A549 (cell line): ENCODE results near the gene MAPKAPK3. TPM values are rescaled to one million over a fixed set of nuclear protein-coding genes. Genes with fewer than 3 reads are reported as not detected.

Source experiments
- ATAC-seq, 2 experiments: fragments of 200-7000 bp in 1 of 2; fragments of >200 bp in 1 of 2; cut with Nextera tagmentation in 1 of 2; cut with Tn5 transposase in 1 of 2; 3 replicates each; pipeline versions ENCODE4 v1.8.0 to v1.9.1; 2018 to 2020; ENCODE audit warnings: mild to moderate bottlenecking in 1 of 2, moderate library complexity in 1 of 2
- CTCF ChIA-PET: fragments of 300-600 bp; sonication (Branson Sonifier 250); formaldehyde crosslinking; extraction: SDS; loops from one replicate; lab custom pipeline; 2021; ENCODE audit warnings: antibody characterized with exemption, inconsistent platforms; lab: Yijun Ruan, JAX
- POLR2A ChIA-PET: fragments of 350-600 bp; formaldehyde crosslinking; extraction: SDS; loops from one replicate; lab custom pipeline; 2021; ENCODE audit warnings: antibody characterized with exemption, inconsistent platforms; lab: Yijun Ruan, JAX
- DNase-seq, 2 experiments: peaks; one replicate each; pipeline versions ENCODE4 v3.0.0 to v3.0.0-alpha.2; 2011 to 2016; ENCODE audit warnings: low read depth in 1 of 2, low spot score in 1 of 2
- FAIRE-seq: peaks from 2 replicates; lab custom pipeline; 2011; peaks lifted over from hg19 to GRCh38; lab: Jason Lieb, UNC
- H3K27ac ChIP-seq, 2 experiments: fragments of >200 bp; sonication (Bioruptor Twin); formaldehyde crosslinking; 3 replicates each; pipeline ENCODE4 v1.5.1; 2016 to 2017
- H3K4me1 ChIP-seq: fragments of >200 bp; sonication (Bioruptor Twin); formaldehyde crosslinking; 3 replicates; pipeline ENCODE4 v1.6.1; 2016
- H3K4me2 ChIP-seq: fragments of >200 bp; sonication (Bioruptor Twin); formaldehyde crosslinking; 3 replicates; pipeline ENCODE4 v1.6.1; 2016
- H3K4me3 ChIP-seq: fragments of >200 bp; sonication (Bioruptor Twin); formaldehyde crosslinking; 3 replicates; pipeline ENCODE4 v1.5.1; 2016
- H3K9me3 ChIP-seq: fragments of >200 bp; sonication (Bioruptor Twin); formaldehyde crosslinking; 3 replicates; pipeline ENCODE4 v1.6.1; 2016
- CBX8 ChIP-seq: fragments of 200-600 bp; sonication (generic); IDR thresholded peaks from 2 replicates; pipeline ENCODE4 v1.6.1; 2016
- CEBPB ChIP-seq, 2 experiments: fragments of >200 bp in 1 of 2; sonication (Bioruptor Twin) in 1 of 2; formaldehyde crosslinking in 1 of 2; IDR thresholded peaks; 2 replicates each; pipeline ENCODE4 v1.6.1; 2012 to 2016
- CHD2 ChIP-seq: fragments of 150-350 bp; IDR thresholded peaks from 2 replicates; pipeline ENCODE4 v1.6.1; 2014; ENCODE audit warnings: low read length; ENCODE audit not compliant: partially characterized antibody
- EHF ChIP-seq: fragments of 250-450 bp; sonication (Bioruptor Pico); IDR thresholded peaks from 2 replicates; pipeline ENCODE4 v1.5.0; 2020; ENCODE audit warnings: mild to moderate bottlenecking
- EHMT2 ChIP-seq: fragments of 200-600 bp; sonication (generic); IDR thresholded peaks from 2 replicates; pipeline ENCODE4 v1.6.1; 2016; ENCODE audit warnings: antibody characterized with exemption, low read depth, mild to moderate bottlenecking, moderate library complexity
- FOSB ChIP-seq: fragments of 250-450 bp; sonication (Bioruptor Pico); IDR thresholded peaks from 2 replicates; pipeline ENCODE4 v1.5.0; 2020; ENCODE audit warnings: mild to moderate bottlenecking, moderate library complexity
- FOXS1 ChIP-seq: fragments of 250-450 bp; sonication (Bioruptor Pico); IDR thresholded peaks from 2 replicates; pipeline ENCODE4 v1.5.0; 2020; ENCODE audit warnings: mild to moderate bottlenecking, moderate library complexity
- GATA3 ChIP-seq: IDR thresholded peaks from 2 replicates; pipeline ENCODE4 v1.6.1; 2012; ENCODE audit warnings: borderline replicate concordance
- HDAC2 ChIP-seq: fragments of 200-600 bp; sonication (generic); IDR thresholded peaks from 2 replicates; pipeline ENCODE4 v1.6.1; 2016
- HOXB13 ChIP-seq: fragments of 250-450 bp; sonication (Bioruptor Pico); IDR thresholded peaks from 2 replicates; pipeline ENCODE4 v1.5.0; 2020; ENCODE audit warnings: low read depth, mild to moderate bottlenecking, moderate library complexity
- HOXB5 ChIP-seq: fragments of 250-450 bp; sonication (Bioruptor Pico); IDR thresholded peaks from 2 replicates; pipeline ENCODE4 v1.5.0; 2020; ENCODE audit warnings: mild to moderate bottlenecking, moderate library complexity
- MAFK ChIP-seq: fragments of 450-650 bp; IDR thresholded peaks from 2 replicates; pipeline ENCODE4 v1.6.1; 2014; ENCODE audit not compliant: partially characterized antibody
- NFE2L2 ChIP-seq: fragments of 150-350 bp; conservative IDR thresholded peaks from 2 replicates; pipeline ENCODE4 v1.6.1; 2014; ENCODE audit warnings: low read length
- PHF8 ChIP-seq: fragments of 200-600 bp; sonication (generic); IDR thresholded peaks from 2 replicates; pipeline ENCODE4 v1.6.1; 2016; ENCODE audit warnings: low read depth, mild to moderate bottlenecking, antibody characterized with exemption, moderate library complexity, borderline replicate concordance
- POLR2A ChIP-seq: IDR thresholded peaks from 2 replicates; pipeline ENCODE4 v1.6.1; 2012; ENCODE audit warnings: mild to moderate bottlenecking, low read length
- RAD21 ChIP-seq, 2 experiments: fragments of >200 bp in 1 of 2; sonication (Bioruptor Twin) in 1 of 2; formaldehyde crosslinking in 1 of 2; IDR thresholded peaks in 1 of 2; conservative IDR thresholded peaks in 1 of 2; 2 replicates in 1 of 2; 3 replicates in 1 of 2; pipeline ENCODE4 v1.6.1; 2012 to 2018; ENCODE audit warnings: inconsistent platforms in 1 of 2
- TFCP2L1 ChIP-seq: fragments of 250-450 bp; sonication (Bioruptor Pico); IDR thresholded peaks from 2 replicates; pipeline ENCODE4 v1.5.0; 2021; ENCODE audit warnings: mild to moderate bottlenecking
- ZC3H11A ChIP-seq: fragments of 450-650 bp; IDR thresholded peaks from 2 replicates; pipeline ENCODE4 v1.6.1; 2014; ENCODE audit warnings: antibody characterized with exemption, mild to moderate bottlenecking
- ZFP36 ChIP-seq: fragments of 450-650 bp; IDR thresholded peaks from 2 replicates; pipeline ENCODE4 v1.6.1; 2014; ENCODE audit warnings: borderline replicate concordance; ENCODE audit not compliant: partially characterized antibody
- ZSCAN20 ChIP-seq: fragments of 250-450 bp; sonication (Bioruptor Pico); IDR thresholded peaks from 2 replicates; pipeline ENCODE4 v1.8.0; 2022; ENCODE audit warnings: mild to moderate bottlenecking, moderate library complexity
- WGBS: methylation state at CpG from one replicate; pipeline ENCODE4 v1.1.6; 2017; ENCODE audit errors: missing lambda C conversion rate; 5-methylcytosine and 5-hydroxymethylcytosine counted together
- polyA plus RNA-seq, 4 experiments: library from polyadenylated mRNA; depleted of rRNA in 3 of 4; stranded (reverse); fragments of >200 nt; fragmentation: RNase III in 1 of 4; extraction: RNeasy Plus Mini Kit Qiagen cat#74134 plus additional on column Dnase treatment in 1 of 4; gene quantifications; 2 replicates in 3 of 4; 3 replicates in 1 of 4; pipeline ENCODE4 v1.2.3, GENCODE V29; 2011 to 2017
- TF ChIP-seq, protein P1 (sequence below): fragments of >200 bp; sonication (Bioruptor Twin); formaldehyde crosslinking; IDR thresholded peaks from 3 replicates; pipeline ENCODE4 v1.5.1; 2016
- TF ChIP-seq, protein P2 (sequence below): fragments of 250-450 bp; sonication (Bioruptor Pico); IDR thresholded peaks from 2 replicates; pipeline ENCODE4 v1.5.0; 2021; ENCODE audit warnings: mild to moderate bottlenecking, moderate library complexity, borderline replicate concordance
- TF ChIP-seq, protein P3 (sequence below): fragments of 150-350 bp; IDR thresholded peaks from 2 replicates; pipeline ENCODE4 v1.6.1; 2014; ENCODE audit warnings: low read depth, mild to moderate bottlenecking, low read length
- TF ChIP-seq, protein P4 (sequence below): IDR thresholded peaks from 2 replicates; pipeline ENCODE4 v1.6.1; 2012; ENCODE audit warnings: low read depth, borderline replicate concordance
- TF ChIP-seq, protein P5 (sequence below): fragments of 450-650 bp; IDR thresholded peaks from 2 replicates; pipeline ENCODE4 v1.6.1; 2014; ENCODE audit warnings: antibody characterized with exemption
- TF ChIP-seq, protein P6 (sequence below): fragments of >200 bp; sonication (Bioruptor Twin); formaldehyde crosslinking; IDR thresholded peaks from 2 replicates; pipeline ENCODE4 v1.6.1; 2016

The MAPKAPK3 gene
- polyA plus RNA-seq, 2 of the 4 experiments (the other 2 are of a cell fraction): 14.6 to 16.5 TPM

DNA sequence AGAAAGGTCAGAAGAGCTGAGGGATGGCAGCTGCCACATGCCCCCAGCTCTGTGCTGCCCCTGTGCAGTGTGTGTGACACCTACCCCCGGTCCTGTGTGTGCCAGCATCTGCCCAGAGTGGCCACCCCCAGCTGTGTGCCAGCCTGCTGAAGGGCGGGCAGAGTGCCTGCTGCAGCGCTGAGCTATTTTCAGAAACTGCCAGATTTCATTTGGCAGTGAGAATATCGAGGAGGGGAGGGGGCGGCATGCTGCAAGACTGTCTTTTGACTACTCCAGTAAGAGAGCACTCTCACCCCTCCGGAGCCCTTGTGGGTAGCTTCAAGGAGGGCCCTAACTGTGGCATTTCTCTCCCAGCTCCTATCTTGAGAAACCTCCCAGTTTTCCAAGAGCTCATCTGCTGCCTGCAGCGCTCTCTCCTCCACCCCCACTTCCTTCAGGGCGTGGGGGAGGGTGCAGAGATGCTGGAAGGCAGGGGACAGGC is 32.5 kb downstream of the MAPKAPK3 start:
- 74% methylated on average over 4 of the region's 8 CpGs for WGBS
- no peak for DNase-seq
- Histone ChIP-seq H3K4me3 (no peak overlapping the region), H3K9me3 (no peaks in the 10 kb centered on the region), H3K4me1 (no peaks in the 10 kb centered on the region), H3K4me2 (no peak overlapping the region), H3K27ac (no peak overlapping the region)
- no peak for FAIRE-seq
- TF ChIP-seq, protein P1, sequence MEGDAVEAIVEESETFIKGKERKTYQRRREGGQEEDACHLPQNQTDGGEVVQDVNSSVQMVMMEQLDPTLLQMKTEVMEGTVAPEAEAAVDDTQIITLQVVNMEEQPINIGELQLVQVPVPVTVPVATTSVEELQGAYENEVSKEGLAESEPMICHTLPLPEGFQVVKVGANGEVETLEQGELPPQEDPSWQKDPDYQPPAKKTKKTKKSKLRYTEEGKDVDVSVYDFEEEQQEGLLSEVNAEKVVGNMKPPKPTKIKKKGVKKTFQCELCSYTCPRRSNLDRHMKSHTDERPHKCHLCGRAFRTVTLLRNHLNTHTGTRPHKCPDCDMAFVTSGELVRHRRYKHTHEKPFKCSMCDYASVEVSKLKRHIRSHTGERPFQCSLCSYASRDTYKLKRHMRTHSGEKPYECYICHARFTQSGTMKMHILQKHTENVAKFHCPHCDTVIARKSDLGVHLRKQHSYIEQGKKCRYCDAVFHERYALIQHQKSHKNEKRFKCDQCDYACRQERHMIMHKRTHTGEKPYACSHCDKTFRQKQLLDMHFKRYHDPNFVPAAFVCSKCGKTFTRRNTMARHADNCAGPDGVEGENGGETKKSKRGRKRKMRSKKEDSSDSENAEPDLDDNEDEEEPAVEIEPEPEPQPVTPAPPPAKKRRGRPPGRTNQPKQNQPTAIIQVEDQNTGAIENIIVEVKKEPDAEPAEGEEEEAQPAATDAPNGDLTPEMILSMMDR: no peak
- no peak for TF ChIP-seq CHD2
- no peak for TF ChIP-seq ZC3H11A
- TF ChIP-seq, protein P2, sequence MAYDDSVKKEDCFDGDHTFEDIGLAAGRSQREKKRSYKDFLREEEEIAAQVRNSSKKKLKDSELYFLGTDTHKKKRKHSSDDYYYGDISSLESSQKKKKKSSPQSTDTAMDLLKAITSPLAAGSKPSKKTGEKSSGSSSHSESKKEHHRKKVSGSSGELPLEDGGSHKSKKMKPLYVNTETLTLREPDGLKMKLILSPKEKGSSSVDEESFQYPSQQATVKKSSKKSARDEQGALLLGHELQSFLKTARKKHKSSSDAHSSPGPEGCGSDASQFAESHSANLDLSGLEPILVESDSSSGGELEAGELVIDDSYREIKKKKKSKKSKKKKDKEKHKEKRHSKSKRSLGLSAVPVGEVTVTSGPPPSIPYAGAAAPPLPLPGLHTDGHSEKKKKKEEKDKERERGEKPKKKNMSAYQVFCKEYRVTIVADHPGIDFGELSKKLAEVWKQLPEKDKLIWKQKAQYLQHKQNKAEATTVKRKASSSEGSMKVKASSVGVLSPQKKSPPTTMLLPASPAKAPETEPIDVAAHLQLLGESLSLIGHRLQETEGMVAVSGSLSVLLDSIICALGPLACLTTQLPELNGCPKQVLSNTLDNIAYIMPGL (CRISPR knock-in tag): no peak
- no peak for TF ChIP-seq EHF (CRISPR knock-in tag)
- TF ChIP-seq GATA3: no peak
- TF ChIP-seq, protein P3, sequence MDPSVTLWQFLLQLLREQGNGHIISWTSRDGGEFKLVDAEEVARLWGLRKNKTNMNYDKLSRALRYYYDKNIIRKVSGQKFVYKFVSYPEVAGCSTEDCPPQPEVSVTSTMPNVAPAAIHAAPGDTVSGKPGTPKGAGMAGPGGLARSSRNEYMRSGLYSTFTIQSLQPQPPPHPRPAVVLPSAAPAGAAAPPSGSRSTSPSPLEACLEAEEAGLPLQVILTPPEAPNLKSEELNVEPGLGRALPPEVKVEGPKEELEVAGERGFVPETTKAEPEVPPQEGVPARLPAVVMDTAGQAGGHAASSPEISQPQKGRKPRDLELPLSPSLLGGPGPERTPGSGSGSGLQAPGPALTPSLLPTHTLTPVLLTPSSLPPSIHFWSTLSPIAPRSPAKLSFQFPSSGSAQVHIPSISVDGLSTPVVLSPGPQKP: no peak
- TF ChIP-seq CBX8: no peak
- no peak for TF ChIP-seq HOXB5 (CRISPR knock-in tag)
- TF ChIP-seq FOXS1 (CRISPR knock-in tag): no peak
- TF ChIP-seq ZSCAN20: no peak
- TF ChIP-seq FOSB: no peak
- TF ChIP-seq POLR2A: no peak
- no peak for TF ChIP-seq ZFP36
- ChIA-PET CTCF (interaction anchor here (0.8 to 1.5 kb wide), 5 partner anchors 10 to 80 kb away, joined by 3 to 8 read pairs (median 4); partner anchors contain the start of gene HEMK1), POLR2A (no interaction called here)
- ATAC-seq: no peak

DNA sequence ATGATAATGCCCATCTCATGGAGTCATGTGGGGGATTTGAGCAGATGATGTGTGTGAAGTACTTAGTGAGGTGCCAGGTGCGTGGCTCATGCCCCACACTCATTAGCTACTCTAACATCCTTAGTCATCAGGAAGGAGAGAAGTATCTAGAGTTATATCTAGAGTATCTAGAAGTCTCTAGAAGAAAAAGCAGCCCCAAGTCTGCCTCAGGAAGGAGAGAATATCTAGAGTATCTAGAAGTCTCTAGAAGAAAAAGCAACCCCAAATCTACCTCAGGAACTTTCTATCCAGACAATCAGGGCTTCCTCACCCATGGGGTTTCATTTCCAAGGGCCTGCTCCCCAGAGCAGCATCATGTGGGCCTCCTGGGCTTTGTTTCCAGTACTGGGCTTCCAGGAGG is 33.1 kb downstream of the MAPKAPK3 start:
- CTCF ChIA-PET: interaction anchor here (0.7 to 1.5 kb wide), 5 partner anchors 9 to 81 kb away, joined by 3 to 8 read pairs (median 4); partner anchors contain the start of gene HEMK1
- POLR2A ChIA-PET: no interaction called here
- no peak overlapping the region for H3K4me3 ChIP-seq

DNA sequence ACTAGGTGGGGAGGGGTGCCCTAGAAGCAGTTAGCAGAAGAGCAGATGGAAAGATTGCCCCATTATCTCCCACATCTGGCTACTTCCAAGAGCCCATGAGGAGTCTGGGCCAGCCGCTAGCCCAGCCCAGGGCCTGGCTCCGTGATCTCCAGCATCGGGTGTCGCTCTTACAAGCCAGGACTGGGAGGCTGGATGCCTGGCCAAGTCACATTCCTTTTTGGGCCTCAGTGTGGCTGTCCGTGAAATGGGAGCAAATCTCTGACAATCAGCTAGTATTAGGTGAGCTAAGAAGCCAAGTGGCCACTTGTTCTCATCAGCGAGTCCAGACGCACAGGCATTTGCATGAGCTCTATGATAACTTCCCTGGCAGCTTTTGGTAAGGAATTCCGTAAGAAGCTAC is 34.5 kb downstream of the MAPKAPK3 start:
- no peak overlapping the region for H3K4me3 ChIP-seq
- 93% methylated on average over 6 of the region's 8 CpGs for WGBS
- FAIRE-seq: no peak
- no peak overlapping the region for H3K4me2 ChIP-seq
- ATAC-seq: no peak
- POLR2A ChIA-PET: no interaction called here
- TF ChIP-seq POLR2A (no peak), EHMT2 (no peak), NFE2L2 (no peak), MAFK (no peak), CEBPB (IDR thresholded peaks at IDR 0.05) (no peak), ZSCAN20 (no peak), CBX8 (no peak), RAD21 (conservative IDR thresholded peaks at IDR 0.05 in 1 of 2, IDR thresholded peaks at IDR 0.05 in 1 of 2) (no peak)
- TF ChIP-seq, protein P4, sequence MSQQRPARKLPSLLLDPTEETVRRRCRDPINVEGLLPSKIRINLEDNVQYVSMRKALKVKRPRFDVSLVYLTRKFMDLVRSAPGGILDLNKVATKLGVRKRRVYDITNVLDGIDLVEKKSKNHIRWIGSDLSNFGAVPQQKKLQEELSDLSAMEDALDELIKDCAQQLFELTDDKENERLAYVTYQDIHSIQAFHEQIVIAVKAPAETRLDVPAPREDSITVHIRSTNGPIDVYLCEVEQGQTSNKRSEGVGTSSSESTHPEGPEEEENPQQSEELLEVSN: no peak
- H3K9me3 ChIP-seq: no peaks in the 10 kb centered on the region
- CTCF ChIA-PET: no interaction called here
- H3K27ac ChIP-seq: no peak overlapping the region
- DNase-seq: no peak
- H3K4me1 ChIP-seq: no peaks in the 10 kb centered on the region

More for the DNA sequence above, 33.1 kb downstream of the MAPKAPK3 start:
- no peak for ATAC-seq
- H3K4me1 ChIP-seq: no peaks in the 10 kb centered on the region
- FAIRE-seq: no peak
- no peak overlapping the region for H3K4me2 ChIP-seq
- TF ChIP-seq, protein P5, sequence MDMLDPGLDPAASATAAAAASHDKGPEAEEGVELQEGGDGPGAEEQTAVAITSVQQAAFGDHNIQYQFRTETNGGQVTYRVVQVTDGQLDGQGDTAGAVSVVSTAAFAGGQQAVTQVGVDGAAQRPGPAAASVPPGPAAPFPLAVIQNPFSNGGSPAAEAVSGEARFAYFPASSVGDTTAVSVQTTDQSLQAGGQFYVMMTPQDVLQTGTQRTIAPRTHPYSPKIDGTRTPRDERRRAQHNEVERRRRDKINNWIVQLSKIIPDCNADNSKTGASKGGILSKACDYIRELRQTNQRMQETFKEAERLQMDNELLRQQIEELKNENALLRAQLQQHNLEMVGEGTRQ: no peak
- TF ChIP-seq TFCP2L1 (CRISPR knock-in tag) (no peak), PHF8 (no peak), HOXB13 (CRISPR knock-in tag) (no peak), HDAC2 (no peak)
- TF ChIP-seq, protein P6, sequence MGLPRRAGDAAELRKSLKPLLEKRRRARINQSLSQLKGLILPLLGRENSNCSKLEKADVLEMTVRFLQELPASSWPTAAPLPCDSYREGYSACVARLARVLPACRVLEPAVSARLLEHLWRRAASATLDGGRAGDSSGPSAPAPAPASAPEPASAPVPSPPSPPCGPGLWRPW: no peak
- H3K27ac ChIP-seq: no peak overlapping the region
- WGBS: 85% methylated on average over 1 of the region's 1 CpG
- no peaks in the 10 kb centered on the region for H3K9me3 ChIP-seq
- no peak for DNase-seq
